CD4-positive, alpha-beta T cell treated with Interleukin-2 at 100 ng/mL for 4 hours (primary cell): Measurements from ENCODE around the gene SPRED1.
"Not testable (repeated sequence)": the region's sequence is repeated elsewhere in the genome, so short reads cannot be mapped to it uniquely, and the experiment has no call there.

Source experiments
- DNase-seq: peaks from one replicate; pipeline ENCODE4 v3.0.0-alpha.2; 2020; ENCODE audit warnings: low spot score

SPRED1 gene

GRCh38 chr15:38231436-38231835, 21.2 kb upstream of the SPRED1 start:
- DNase-seq = no peak

GRCh38 chr15:38237021-38237420, 15.6 kb upstream of the SPRED1 start:
- not testable (repeated sequence) for DNase-seq

DNA sequence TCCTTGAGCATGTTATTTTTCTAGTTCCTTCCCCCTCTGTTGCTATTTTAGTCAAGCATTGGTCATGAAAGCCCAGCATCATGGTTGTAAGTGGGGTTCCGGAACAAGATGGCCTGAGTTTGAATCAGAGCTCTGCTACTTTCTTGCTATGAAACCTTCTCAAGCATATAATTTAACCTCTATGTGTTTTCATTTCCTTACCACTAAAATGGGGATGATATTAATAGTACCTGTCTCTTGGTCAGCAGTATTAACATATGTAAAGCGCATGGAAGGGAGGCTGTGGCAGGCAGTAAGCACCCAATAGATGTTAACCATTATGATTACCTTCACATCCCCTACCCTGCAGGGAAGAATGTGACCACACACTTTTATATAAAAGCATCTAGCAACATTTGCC, 14.3 kb upstream of the SPRED1 start:
- no peak for DNase-seq

- DNase-seq = no peak
Observed at GRCh38 chr15:38242055-38242454, 10.6 kb upstream of the SPRED1 start.

DNA sequence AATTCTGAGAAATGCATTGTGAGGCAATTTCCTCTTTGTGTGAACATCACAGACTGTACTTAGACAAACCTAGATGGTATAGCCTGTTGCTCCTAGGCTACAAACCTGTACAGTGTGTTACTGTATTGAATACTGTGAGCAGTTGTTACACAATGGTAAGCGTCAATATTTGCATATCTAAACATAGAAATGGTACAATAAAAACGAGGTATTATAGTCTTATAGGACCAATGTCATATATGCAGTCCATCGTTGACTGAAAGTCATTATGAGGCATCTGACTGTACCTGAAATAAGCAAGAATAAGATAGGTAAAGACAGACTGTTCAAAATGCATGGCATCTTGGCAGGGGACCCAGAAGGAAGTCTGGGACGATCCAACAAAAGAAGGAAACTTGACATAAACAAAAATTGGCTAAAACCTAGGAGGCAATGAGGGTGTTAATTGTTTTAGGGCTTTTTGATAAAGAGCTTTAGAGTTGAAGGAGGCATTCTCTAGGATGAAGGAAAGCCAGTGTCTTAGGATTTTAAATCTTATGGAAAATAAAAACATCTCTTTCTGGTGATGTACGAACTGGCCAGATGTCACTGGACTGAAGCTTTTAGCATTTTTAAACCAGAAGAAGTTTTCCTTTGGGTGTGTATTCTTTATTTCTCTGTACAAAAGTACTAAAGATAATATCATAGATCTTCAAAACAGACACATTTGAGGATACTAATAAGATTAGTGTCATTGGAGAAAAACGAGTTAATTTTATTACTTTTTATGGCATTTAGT, 9.2 kb upstream of the SPRED1 start:
- no peak for DNase-seq

DNA sequence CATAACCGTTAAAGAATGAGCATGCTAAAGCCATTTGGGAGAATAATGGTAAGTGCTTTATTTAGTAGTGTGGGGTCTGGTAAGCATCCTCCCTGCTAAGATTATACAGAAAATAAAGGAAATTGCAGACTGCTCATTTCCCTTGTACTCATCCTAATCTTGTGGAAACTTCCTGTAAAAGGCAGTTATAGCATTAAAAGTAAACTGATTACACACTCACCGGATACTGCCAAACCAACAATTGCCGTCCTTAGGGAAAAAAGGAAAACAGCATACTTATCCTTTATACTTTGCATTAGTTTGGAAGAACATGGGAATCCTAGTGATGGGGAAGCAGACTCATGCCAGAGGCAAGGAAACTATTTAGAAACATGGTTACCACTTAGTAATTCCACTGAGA, 5.3 kb upstream of the SPRED1 start:
- DNase-seq = no peak

DNA sequence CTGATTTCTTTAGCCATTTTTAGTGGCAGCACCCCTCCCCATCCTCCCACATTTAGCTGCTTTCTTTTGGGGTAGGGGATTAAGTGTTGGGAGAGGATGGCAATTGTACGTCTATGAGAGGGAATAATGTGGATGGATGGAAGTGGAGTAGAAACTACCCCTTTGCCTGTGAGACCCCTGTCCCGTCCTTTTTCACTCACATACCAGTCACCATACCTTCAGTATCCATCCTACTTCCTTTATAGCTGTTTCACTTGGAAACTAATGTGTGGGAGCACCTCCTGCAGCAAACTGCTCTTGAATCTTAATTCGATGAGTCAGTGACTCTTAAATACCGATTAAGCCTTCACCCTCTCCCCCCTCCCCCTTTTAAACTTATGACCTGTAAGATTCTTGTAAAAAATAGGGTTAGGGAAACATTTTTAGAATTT, 730 bp downstream of the SPRED1 start:
- DNase-seq = no peak

DNA sequence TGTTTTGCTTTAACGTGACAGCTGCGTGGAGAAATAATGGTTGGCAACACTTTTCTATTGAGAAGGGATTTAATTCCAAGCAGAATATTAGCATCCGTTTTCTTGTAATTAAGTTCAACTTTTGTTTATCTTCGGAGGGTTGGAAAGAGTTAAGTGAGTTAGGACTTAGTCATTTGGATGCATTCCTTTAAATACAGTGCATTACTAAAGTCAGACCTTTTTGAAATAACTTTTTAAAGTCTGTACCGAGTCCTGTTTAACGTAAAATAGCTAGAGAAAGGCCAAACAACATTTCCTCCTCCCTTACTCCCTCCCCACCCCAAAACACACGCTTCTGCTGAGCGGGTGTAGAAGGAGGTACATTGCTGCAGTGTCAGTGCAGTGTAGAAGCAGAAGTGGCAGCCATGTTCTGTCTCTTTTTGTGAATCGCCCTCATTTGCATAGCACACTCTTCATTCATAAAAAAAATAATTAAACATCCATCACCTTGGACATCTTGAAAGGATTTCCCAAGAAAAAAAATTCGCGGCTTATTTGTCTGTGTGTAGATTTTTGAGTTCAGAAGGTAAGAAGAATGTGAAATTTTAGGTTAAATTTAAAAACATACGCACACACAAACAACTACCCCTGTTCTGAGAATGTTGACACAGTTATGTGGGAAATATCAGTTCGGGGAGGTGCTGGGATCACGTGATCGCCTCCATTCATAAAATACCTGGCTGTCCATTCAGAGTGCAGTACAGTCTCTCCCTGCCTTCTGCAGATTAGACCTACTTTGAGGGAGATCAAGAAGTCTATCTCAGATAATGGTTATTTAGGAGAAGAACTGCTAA, 1.6 kb downstream of the SPRED1 start:
- DNase-seq = peak; percentile 61

DNA sequence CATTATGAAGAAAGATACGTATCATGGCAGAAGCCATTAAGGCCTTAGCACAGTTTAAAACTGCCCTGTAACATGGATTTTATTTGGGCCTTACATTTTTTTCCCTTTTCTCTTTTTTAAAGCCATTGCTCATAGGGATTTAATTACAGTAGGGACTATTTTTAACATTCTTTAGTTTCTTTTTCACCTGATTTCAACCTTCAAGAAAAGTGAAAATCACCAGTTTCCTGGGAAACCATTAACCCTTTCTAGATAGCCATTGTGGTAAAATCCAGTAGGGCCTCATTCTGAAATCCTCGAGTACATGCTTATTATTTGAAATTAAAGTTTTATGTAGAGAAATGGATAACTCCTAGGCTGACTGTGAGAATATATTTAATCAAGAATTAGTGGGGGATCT, 3.1 kb downstream of the SPRED1 start:
- DNase-seq = no peak

GRCh38 chr15:38257676-38258075, 5.0 kb downstream of the SPRED1 start:
- no peak for DNase-seq

- no peak for DNase-seq
Observed at GRCh38 chr15:38259134-38259533, 6.5 kb downstream of the SPRED1 start.

DNA sequence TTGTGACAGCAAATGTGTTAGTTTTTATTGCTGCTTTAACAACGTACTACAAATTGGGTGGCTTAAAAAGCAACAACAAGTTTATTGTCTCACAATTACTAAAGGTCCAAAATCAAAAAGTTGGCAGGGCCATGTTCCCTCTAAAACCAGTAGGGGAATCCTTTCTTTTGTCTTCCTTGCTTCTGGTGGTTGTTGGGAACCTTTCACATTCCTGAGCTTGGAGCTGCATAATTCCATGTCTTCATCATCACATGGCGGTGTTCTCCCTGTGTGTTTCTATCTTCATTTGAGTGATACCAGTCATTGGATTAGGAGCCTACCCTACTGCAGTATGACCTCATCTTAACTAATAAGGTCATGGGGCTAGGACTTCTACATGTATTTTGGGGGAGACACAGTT, 7.4 kb downstream of the SPRED1 start:
- DNase-seq = no peak

DNA sequence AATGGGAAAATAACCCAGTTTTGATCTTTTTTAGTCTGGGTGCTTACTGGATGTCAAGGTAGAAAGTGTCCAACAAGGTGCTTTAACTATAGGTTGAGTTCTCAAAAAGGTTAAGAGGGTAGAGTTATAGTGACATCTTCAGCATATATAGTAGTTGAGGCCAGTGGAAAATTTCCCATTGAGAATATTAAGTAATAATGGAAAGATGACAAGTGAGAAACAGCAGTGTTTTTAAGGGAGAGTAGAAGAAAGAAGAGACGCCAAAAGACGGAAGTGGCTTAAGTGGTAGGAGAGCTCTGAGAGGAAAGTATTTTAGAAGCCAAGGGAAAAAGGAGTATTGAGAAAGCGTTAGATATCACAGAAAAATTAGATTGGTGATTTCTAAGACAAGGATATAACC, 10.6 kb downstream of the SPRED1 start:
- DNase-seq = no peak

DNA sequence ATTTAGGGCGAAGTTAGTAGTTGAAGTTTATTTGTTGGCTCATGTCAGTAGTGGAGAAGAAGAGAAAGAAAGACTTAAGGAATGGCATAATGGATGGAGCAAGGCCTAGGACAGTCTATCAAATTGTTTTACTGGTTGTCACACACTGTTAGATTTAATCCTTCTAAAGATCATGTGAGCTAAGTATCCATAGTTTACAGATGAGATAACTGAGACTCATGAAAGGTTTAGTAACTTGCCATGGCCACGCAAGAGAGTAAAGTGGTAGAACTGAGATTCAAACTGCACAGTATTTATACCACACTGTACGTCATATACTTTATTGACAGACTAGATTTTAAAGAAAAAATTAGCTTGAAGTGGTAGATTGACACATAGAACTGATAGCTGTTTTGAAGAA, 11.4 kb downstream of the SPRED1 start:
- no peak for DNase-seq

- no peak for DNase-seq
Observed at GRCh38 chr15:38266247-38266986, 13.8 kb downstream of the SPRED1 start.

- DNase-seq = no peak
Observed at GRCh38 chr15:38267421-38268022, 14.9 kb downstream of the SPRED1 start.

GRCh38 chr15:38271144-38271543, 18.5 kb downstream of the SPRED1 start:
- DNase-seq = no peak

DNA sequence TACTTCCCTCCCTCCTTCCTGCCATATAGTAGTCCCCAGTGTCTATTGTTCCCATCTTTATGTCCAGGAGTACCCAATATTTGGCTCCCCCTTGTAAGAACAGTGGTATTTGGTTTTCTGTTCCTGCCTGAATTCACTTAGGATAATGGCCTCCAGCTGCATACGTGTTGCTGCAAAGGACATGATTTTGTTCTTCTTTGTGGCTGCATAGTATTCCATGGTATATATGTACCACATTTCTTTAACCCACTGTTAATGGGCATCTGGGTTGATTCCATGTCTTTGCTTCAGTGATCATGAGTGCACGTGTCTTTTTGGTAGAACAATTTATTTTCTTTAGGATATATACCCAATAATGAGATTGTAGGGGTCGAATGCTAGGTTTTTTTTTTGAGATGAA, 19.3 kb downstream of the SPRED1 start:
- no peak for DNase-seq

DNA sequence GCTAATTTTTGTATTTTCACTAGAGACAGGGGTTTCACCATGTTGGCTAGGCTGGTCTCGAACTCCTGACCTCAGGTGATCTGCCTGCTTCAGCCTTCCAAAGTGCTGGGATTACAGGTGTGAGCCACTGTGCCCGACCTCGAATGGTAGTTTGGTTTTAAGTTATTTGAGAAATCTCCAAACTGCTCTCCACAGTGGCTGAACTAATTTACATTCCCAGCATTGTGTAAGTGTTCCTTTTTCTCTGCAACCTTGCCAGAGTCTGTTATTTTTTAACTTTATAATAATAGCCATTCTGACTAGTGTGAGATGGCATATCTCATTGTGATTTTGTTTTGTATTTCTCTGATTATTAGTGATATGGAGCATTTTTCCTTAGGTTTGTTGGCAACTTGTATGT, 19.8 kb downstream of the SPRED1 start:
- not testable (repeated sequence) for DNase-seq

- DNase-seq = no peak
Observed at GRCh38 chr15:38274135-38274534, 21.5 kb downstream of the SPRED1 start.

DNA sequence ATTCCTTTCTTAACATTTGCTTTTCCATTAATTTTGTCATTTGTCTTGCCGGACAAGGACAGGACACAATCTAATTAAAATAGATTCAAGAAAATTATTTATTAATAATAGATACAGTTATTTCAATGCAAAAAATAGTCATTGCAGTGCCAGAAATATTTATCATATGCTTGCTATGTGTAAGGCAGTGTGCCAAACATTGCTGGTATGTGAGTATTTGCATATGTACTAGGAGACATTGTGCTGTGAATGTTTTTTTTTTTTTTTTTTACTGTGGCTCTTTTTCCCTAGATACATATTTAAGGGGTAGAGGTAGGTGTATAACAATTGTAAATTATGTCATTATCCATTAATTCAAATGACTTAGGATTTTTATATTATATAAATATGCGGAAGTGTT, 23.3 kb downstream of the SPRED1 start:
- DNase-seq = no peak

DNA sequence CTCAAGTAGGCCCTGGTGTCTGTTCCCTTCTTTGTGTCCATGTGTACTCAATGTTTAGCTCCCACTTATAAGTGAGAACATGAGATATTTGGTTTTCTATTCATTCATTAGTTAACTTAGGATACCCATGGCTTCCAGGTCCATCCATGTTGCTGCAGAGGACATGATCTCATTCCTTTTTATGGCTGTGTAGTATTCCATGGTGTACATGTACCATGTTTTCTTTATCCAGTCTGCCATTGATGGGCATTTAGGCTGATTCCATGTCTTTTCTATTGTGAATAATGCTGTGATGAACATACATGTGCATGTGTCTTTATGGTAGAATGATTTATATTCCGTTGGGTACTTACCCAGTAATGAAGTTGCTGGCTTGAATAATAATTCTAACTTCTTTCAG, 24.6 kb downstream of the SPRED1 start:
- DNase-seq = not testable (repeated sequence)
